Natural killer cell (primary cell): ENCODE measurements around the gene ZMIZ1. TPM values are rescaled to one million over a fixed set of nuclear protein-coding genes. Genes with fewer than 3 reads are reported as not detected.
A peak's percentile ranks its signal among the peaks of the same experiment; 100 is the strongest.

Experiments
- ATAC-seq, 3 donors: fragments of 150-1000 bp in 2 of 3; fragments of 200-7000 bp in 1 of 3; cut with Tn5 transposase; 1 replicate in 1 of 3; 2 replicates in 2 of 3; pipeline ENCODE4 v1.10.0; 2021; ENCODE audit warnings: mild to moderate bottlenecking in 2 of 3, moderate library complexity in 2 of 3
- DNase-seq, 2 donors: peaks; one replicate each; pipeline versions ENCODE4 v3.0.0 to v3.0.0-alpha.2; 2013 to 2021; ENCODE audit warnings: mixed read lengths in 1 of 2
- H3K27ac ChIP-seq: one replicate; pipeline ENCODE4 v1.5.1; 2013; ENCODE audit warnings: mild to moderate bottlenecking, low read length
- H3K27me3 ChIP-seq: one replicate; pipeline ENCODE4 v1.6.1; 2013; ENCODE audit warnings: low read length; ENCODE audit not compliant: control insufficient read depth, insufficient read depth
- H3K36me3 ChIP-seq: one replicate; pipeline ENCODE4 v1.6.1; 2013; ENCODE audit warnings: low read length; ENCODE audit not compliant: control insufficient read depth, insufficient read depth
- H3K4me1 ChIP-seq: one replicate; pipeline ENCODE4 v1.6.1; 2013; ENCODE audit warnings: low read length; ENCODE audit not compliant: control insufficient read depth, insufficient read depth
- H3K4me3 ChIP-seq: one replicate; pipeline ENCODE4 v1.5.1; 2013; ENCODE audit warnings: low read length
- H3K9me3 ChIP-seq: one replicate; pipeline ENCODE4 v1.6.1; 2013; ENCODE audit warnings: low read length; ENCODE audit not compliant: control insufficient read depth, insufficient read depth
- H3K27ac Mint-ChIP-seq, 2 donors: one replicate each; pipeline ENCODE4 v1.8.0; 2022; ENCODE audit warnings: mild to moderate bottlenecking in 2 of 2, mixed read lengths in 2 of 2, moderate library complexity in 1 of 2
- H3K27me3 Mint-ChIP-seq, 2 donors: one replicate each; pipeline ENCODE4 v1.8.0; 2022; ENCODE audit warnings: low read depth in 2 of 2, mixed read lengths in 2 of 2
- H3K36me3 Mint-ChIP-seq: one replicate; pipeline ENCODE4 v1.8.0; 2022; ENCODE audit warnings: mixed read lengths
- H3K4me1 Mint-ChIP-seq, 2 donors: one replicate each; pipeline ENCODE4 v1.8.0; 2022; ENCODE audit warnings: mixed read lengths in 2 of 2
- H3K4me3 Mint-ChIP-seq: one replicate; pipeline ENCODE4 v1.8.0; 2022; ENCODE audit warnings: mild to moderate bottlenecking, moderate library complexity, mixed read lengths
- H3K9me3 Mint-ChIP-seq, 2 donors: one replicate each; pipeline ENCODE4 v1.8.0; 2022; ENCODE audit warnings: mixed read lengths in 2 of 2
- WGBS: methylation state at CpG from one replicate; pipeline ENCODE4 v1.1.7; 2013; ENCODE audit warnings: missing lambda C conversion rate; ENCODE audit not compliant: insufficient coverage; 5-methylcytosine and 5-hydroxymethylcytosine counted together
- intact Hi-C: fragments of 100-400 bp; cut with micrococcal nuclease; formaldehyde crosslinking; loops from one replicate; pipeline ENCODE4 v1.14.2; 2022
- total RNA-seq, 4 donors: library from RNA; stranded (reverse); fragments of 120-200 nt in 1 of 4; gene quantifications; one replicate each; pipeline versions ENCODE4 v1.2.3 to v1.2.4, GENCODE V29; 2013 to 2022
- TF ChIP-seq, protein P1 (sequence below): fragments of 200-600 bp; IDR thresholded peaks from one replicate; pipeline ENCODE4 v1.8.0; 2022; ENCODE audit warnings: antibody characterized with exemption

Gene ZMIZ1
- total RNA-seq, 3 donors from 2014 or later (not counting 1 experiment from before 2014, with no cell fraction given): 36.5 to 51.5 (median 37.9) TPM

DNA sequence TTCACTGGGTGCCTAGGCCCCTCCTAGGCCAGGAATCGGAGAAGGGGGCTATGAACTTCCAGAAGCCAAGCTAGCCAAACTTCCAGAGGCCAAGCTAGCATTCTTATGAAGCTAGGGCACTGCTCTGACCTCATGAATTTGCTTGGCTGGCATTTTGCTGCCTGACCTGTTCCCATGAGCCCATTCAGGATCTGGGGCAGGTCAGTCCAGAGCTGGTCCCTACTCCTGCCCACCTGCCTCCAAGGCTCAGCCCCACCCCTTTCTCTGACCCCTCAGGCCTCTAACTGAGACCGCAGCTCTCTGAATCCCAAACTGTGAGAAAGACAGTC is 277.2 kb downstream of the ZMIZ1 start:
- no peak for DNase-seq
- Histone ChIP-seq H3K4me1 (peaks cover 38% of the 10 kb centered on the region), H3K36me3 (peaks cover 18% of the 10 kb centered on the region), H3K4me3 (no peak overlapping the region), H3K9me3 (no peaks in the 10 kb centered on the region), H3K27ac (no peak overlapping the region), H3K27me3 (no peaks in the 10 kb centered on the region)
- TF ChIP-seq, protein P1, sequence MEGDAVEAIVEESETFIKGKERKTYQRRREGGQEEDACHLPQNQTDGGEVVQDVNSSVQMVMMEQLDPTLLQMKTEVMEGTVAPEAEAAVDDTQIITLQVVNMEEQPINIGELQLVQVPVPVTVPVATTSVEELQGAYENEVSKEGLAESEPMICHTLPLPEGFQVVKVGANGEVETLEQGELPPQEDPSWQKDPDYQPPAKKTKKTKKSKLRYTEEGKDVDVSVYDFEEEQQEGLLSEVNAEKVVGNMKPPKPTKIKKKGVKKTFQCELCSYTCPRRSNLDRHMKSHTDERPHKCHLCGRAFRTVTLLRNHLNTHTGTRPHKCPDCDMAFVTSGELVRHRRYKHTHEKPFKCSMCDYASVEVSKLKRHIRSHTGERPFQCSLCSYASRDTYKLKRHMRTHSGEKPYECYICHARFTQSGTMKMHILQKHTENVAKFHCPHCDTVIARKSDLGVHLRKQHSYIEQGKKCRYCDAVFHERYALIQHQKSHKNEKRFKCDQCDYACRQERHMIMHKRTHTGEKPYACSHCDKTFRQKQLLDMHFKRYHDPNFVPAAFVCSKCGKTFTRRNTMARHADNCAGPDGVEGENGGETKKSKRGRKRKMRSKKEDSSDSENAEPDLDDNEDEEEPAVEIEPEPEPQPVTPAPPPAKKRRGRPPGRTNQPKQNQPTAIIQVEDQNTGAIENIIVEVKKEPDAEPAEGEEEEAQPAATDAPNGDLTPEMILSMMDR: no peak
- no peaks in the 10 kb centered on the region for H3K9me3 Mint-ChIP-seq
- no peak for ATAC-seq
- H3K27me3 Mint-ChIP-seq: no peaks in the 10 kb centered on the region
- H3K4me1 Mint-ChIP-seq: peaks cover 17 to 44% of the 10 kb centered on the region in 2 donors
- no peak overlapping the region for H3K4me3 Mint-ChIP-seq
- H3K36me3 Mint-ChIP-seq: no peaks in the 10 kb centered on the region
- intact Hi-C loops: no loop called here
- H3K27ac Mint-ChIP-seq: no peak overlapping the region
- WGBS: 91% methylated on average over 2 of the region's 2 CpGs

DNA sequence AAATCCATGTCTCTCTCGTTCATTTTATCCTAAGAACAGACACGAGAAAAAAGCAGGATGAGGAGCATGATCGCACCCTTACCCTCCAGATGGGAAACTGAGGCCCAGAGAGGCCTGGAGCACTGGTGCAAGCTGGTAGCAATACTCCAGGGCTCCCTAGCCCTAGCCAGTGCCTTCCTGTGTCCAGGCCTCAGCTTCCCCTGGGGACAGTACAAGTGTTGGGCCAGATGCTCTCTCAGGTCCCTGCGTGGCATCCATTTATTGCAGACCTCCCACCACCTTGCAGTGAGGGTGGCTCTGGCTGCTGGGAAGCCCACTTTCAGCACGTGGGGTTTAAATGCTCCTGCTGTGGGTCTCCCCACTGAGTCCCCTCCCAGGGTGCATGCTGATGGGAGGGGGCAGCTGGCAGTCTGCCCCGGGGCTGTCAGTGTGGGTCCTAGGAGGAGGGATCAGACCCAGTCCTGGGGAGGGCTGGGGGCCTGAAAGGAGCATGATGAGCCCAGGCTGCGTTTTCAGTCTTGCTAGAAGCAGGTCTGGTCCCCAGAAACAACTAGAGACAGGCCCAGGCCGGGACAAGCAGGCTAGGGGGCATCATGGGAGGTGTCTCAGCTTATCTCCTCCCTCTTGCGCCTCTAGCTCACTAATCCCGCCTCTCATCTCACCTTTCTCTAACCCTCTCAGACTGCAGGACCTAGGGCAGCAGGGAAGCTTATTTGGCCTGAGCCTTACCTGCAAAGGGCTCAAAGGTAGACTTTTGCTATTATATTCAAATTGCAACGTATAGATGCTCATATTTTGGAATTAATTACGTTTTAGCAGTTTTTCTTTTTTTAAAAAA is 277.8 kb downstream of the ZMIZ1 start:
- Histone ChIP-seq H3K4me3 (no peak overlapping the region), H3K9me3 (no peaks in the 10 kb centered on the region), H3K27ac (no peak overlapping the region), H3K36me3 (peaks cover 20% of the 10 kb centered on the region), H3K4me1 (peaks cover 38% of the 10 kb centered on the region), H3K27me3 (no peaks in the 10 kb centered on the region)
- ATAC-seq (no peak), DNase-seq (peak in 1 of 2 donors; percentile 35)
- intact Hi-C loops: no loop called here
- peak overlapping the region in 1 of 2 donors; percentile 92 for H3K27ac Mint-ChIP-seq
- H3K4me3 Mint-ChIP-seq: peak overlapping the region; percentile 87
- WGBS: 74% methylated on average over 12 of the region's 12 CpGs
- no peaks in the 10 kb centered on the region for H3K27me3 Mint-ChIP-seq
- H3K9me3 Mint-ChIP-seq: no peaks in the 10 kb centered on the region
- TF ChIP-seq, protein P1: no peak
- H3K36me3 Mint-ChIP-seq: no peaks in the 10 kb centered on the region
- peaks cover 17 to 44% of the 10 kb centered on the region in 2 donors for H3K4me1 Mint-ChIP-seq

DNA sequence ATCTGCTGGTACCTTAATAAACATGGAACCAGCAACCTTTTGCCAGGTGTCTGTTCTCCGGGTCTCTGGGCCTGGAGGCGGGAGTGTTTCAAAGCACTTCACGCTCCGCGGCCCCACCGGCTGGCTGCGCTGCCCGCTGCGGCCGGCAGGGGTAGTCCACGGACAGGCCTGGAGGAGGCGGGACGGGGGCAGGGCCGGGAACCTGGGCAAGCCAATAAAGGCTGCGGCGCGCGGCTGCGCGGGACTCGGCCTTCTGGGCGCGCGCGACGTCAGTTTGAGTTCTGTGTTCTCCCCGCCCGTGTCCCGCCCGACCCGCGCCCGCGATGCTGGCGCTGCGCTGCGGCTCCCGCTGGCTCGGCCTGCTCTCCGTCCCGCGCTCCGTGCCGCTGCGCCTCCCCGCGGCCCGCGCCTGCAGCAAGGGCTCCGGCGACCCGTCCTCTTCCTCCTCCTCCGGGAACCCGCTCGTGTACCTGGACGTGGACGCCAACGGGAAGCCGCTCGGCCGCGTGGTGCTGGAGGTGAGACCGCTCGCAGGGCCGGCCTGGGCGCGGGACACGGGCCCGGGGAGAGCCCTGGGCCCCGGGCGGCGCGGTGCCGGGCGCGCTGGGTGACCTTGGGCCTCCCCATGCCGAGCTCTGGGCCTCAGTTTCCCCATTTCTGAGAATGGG is 278.6 kb downstream of the ZMIZ1 start, which contains the start of gene PPIF:
Gene PPIF, plus strand, starts transcription at position 244 of the 668 bp plus-strand sequence. Its CDS starts 80 bp downstream, at position 324.
- Histone ChIP-seq H3K4me1 (peaks cover 38% of the 10 kb centered on the region), H3K9me3 (no peaks in the 10 kb centered on the region), H3K36me3 (peaks cover 27% of the 10 kb centered on the region), H3K27me3 (no peaks in the 10 kb centered on the region), H3K27ac (peak within 1 kb of the TSS; percentile 76), H3K4me3 (peak within 1 kb of the TSS; percentile 81)
- Mint-ChIP-seq H3K27ac (peak within 1 kb of the TSS; percentile 91 to 92), H3K27me3 (no peaks in the 10 kb centered on the region), H3K4me3 (peak within 1 kb of the TSS; percentile 87), H3K36me3 (no peaks in the 10 kb centered on the region), H3K4me1 (peaks cover 17 to 44% of the 10 kb centered on the region in 2 donors), H3K9me3 (no peaks in the 10 kb centered on the region)
- intact Hi-C loops: no loop called here
- peak; percentile 90 to 96 (median 90) for ATAC-seq
- under 1% methylated on average over 77 of the region's 77 CpGs for WGBS
- TF ChIP-seq, protein P1: peak; percentile 96
- DNase-seq: peak; percentile 94 to 97
